ENCODE measurements around the gene FARP1. TPM values are rescaled to one million over a fixed set of nuclear protein-coding genes. Genes with fewer than 3 reads are reported as not detected.

The FARP1 gene
- total and polyA plus RNA-seq, 2 of the 8 experiments (the other 6 are each of a cell fraction or from before 2014, with no cell fraction given) = 24.7 to 104 TPM

GRCh38 chr13:98144801-98145350 is 2.0 kb downstream of the FARP1 start (continued):
- TF ChIP-seq SIN3A (conservative IDR thresholded peaks at IDR 0.05 in 1 of 2, IDR thresholded peaks at IDR 0.05 in 1 of 2; ENCODE audit: low read depth in 1 of 2, low read length in 2 of 2) = 0 out of 4 replicates have a peak, but pooled peaks of 1 of the 2 experiments have one; percentile 14
- TF ChIP-seq, protein P1, sequence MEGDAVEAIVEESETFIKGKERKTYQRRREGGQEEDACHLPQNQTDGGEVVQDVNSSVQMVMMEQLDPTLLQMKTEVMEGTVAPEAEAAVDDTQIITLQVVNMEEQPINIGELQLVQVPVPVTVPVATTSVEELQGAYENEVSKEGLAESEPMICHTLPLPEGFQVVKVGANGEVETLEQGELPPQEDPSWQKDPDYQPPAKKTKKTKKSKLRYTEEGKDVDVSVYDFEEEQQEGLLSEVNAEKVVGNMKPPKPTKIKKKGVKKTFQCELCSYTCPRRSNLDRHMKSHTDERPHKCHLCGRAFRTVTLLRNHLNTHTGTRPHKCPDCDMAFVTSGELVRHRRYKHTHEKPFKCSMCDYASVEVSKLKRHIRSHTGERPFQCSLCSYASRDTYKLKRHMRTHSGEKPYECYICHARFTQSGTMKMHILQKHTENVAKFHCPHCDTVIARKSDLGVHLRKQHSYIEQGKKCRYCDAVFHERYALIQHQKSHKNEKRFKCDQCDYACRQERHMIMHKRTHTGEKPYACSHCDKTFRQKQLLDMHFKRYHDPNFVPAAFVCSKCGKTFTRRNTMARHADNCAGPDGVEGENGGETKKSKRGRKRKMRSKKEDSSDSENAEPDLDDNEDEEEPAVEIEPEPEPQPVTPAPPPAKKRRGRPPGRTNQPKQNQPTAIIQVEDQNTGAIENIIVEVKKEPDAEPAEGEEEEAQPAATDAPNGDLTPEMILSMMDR (IDR thresholded peaks at IDR 0.05; ENCODE audit: control extremely low read depth in 1 of 3, insufficient read depth in 1 of 3, low read depth in 1 of 3, low read length in 3 of 3) = peak; percentile 19 to 39 (median 27); a peak in 2 of 4 replicates
- 0 out of 2 replicates have a peak, but pooled peaks have one; percentile 17 for TF ChIP-seq MAX (IDR thresholded peaks at IDR 0.05)
- no peak for TF ChIP-seq ZNF274 (IDR thresholded peaks at IDR 0.05; ENCODE audit: borderline replicate concordance, extremely low read depth, low read length)
- TF ChIP-seq RBBP5 (IDR thresholded peaks at IDR 0.05; ENCODE audit: borderline replicate concordance, low read depth, low read length) = no peak

Data from H1 (cell line).